ENCODE data around the gene NYAP1.

NYAP1 gene

GRCh38 chr7:100464210-100464660 is 19.5 kb upstream of the NYAP1 start, which contains the start of gene SPACDR:
TSS of gene SPACDR (minus strand) at chr7:100464260. CDS start at chr7:100464025, 235 bp downstream.
- no peak within 1 kb of the TSS for H2BK12ac ChIP-seq (ENCODE audit: low read length in 2 of 2)
- H3K9ac ChIP-seq (ENCODE audit: low read length): peak within 1 kb of the TSS; percentile 38

DNA sequence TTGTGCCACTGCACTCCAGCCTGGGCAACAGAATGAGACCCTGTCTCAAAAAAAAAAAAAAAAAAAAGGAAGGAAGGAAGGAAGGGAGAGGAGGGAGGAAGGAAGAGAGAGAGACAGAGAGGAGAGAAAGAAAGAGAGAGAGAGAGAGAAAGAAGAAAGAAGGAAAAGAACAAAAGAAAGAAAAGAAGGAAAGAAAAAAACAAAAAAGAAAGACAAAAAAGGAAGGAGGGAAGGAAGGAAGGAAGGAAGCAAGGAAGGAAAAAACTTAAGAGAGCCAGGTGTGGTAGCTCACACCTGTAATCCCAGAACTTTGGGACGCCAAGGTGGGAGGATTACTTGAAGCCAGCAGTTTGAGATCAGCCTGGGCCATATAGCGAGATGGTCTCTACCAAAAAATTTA is 18.9 kb upstream of the NYAP1 start:
- WGBS: 100% methylated on average over 2 of the region's 2 CpGs
- DNase-seq: no peak
- H3K18ac ChIP-seq (ENCODE audit: low read depth in 1 of 2, low read length in 2 of 2): no peak overlapping the region
- no peak overlapping the region for H2BK5ac ChIP-seq (ENCODE audit: low read depth, low read length, poor library complexity, severe bottlenecking)
- H2AFZ ChIP-seq (ENCODE audit: low read depth, low read length): no peak overlapping the region
- H4K91ac ChIP-seq (ENCODE audit: low read length): no peak overlapping the region
- no peak overlapping the region for H2BK12ac ChIP-seq (ENCODE audit: low read length in 2 of 2)
- H2BK120ac ChIP-seq (ENCODE audit: low read depth, low read length): no peak overlapping the region
- no peaks in the 10 kb centered on the region for H3K9me3 ChIP-seq (ENCODE audit: control insufficient read depth, low read length)
- no peak overlapping the region for H3K4ac ChIP-seq (ENCODE audit: low read depth in 1 of 2, low read length in 2 of 2)
- H3K23ac ChIP-seq (ENCODE audit: low read length in 2 of 2): no peak overlapping the region
- no peak overlapping the region for H3K27ac ChIP-seq (ENCODE audit: low read length, poor library complexity, severe bottlenecking)
- H2AK5ac ChIP-seq (ENCODE audit: low read length, severe bottlenecking): no peak overlapping the region
- H3K27me3 ChIP-seq (ENCODE audit: control insufficient read depth in 1 of 2, insufficient read depth in 1 of 2, low read length in 2 of 2): no peaks in the 10 kb centered on the region
- no peak overlapping the region for H3K14ac ChIP-seq (ENCODE audit: low read length in 2 of 2)
- peaks cover 20% of the 10 kb centered on the region for H3K4me1 ChIP-seq (ENCODE audit: control insufficient read depth, insufficient read depth, low read depth, low read length)
- peaks cover 40 to 46% of the 10 kb centered on the region in 2 experiments for H3K36me3 ChIP-seq (ENCODE audit: control insufficient read depth in 1 of 2, insufficient read depth in 2 of 2, low read depth in 1 of 2, low read length in 2 of 2)
- H4K8ac ChIP-seq (ENCODE audit: low read length): no peak overlapping the region
- H2BK15ac ChIP-seq (ENCODE audit: low read depth, poor library complexity, severe bottlenecking): no peak overlapping the region
- H3K4me2 ChIP-seq (ENCODE audit: low read length, poor library complexity, severe bottlenecking): no peak overlapping the region
- H3K79me1 ChIP-seq (replicated peaks; ENCODE audit: low read length, poor library complexity, severe bottlenecking): peaks cover 20% of the 10 kb centered on the region
- peak overlapping the region; percentile 38 for H3K9ac ChIP-seq (ENCODE audit: low read length)
- H3K4me3 ChIP-seq (ENCODE audit: insufficient read depth in 1 of 2, low read depth in 1 of 2, low read length in 2 of 2): no peak overlapping the region

More at GRCh38 chr7:100464210-100464660, 19.5 kb upstream of the NYAP1 start, which contains the start of gene SPACDR:
- H3K27ac ChIP-seq (ENCODE audit: low read length, poor library complexity, severe bottlenecking): no peak within 1 kb of the TSS
- H2BK15ac ChIP-seq (ENCODE audit: low read depth, poor library complexity, severe bottlenecking): no peak within 1 kb of the TSS
- H2BK5ac ChIP-seq (ENCODE audit: low read depth, low read length, poor library complexity, severe bottlenecking): no peak within 1 kb of the TSS
- no peaks in the 10 kb centered on the region for H3K9me3 ChIP-seq (ENCODE audit: control insufficient read depth, low read length)
- H3K23ac ChIP-seq (ENCODE audit: low read length in 2 of 2): peak within 1 kb of the TSS in 1 of 2 experiments; percentile 1
- no peak within 1 kb of the TSS for H3K4me3 ChIP-seq (ENCODE audit: insufficient read depth in 1 of 2, low read depth in 1 of 2, low read length in 2 of 2)
- H4K8ac ChIP-seq (ENCODE audit: low read length): peak within 1 kb of the TSS; percentile 47
- DNase-seq: no peak
- no peak within 1 kb of the TSS for H3K4me2 ChIP-seq (ENCODE audit: low read length, poor library complexity, severe bottlenecking)
- H3K79me1 ChIP-seq (replicated peaks; ENCODE audit: low read length, poor library complexity, severe bottlenecking): peaks cover 17% of the 10 kb centered on the region
- peak within 1 kb of the TSS in 1 of 2 experiments; percentile 9 for H3K18ac ChIP-seq (ENCODE audit: low read depth in 1 of 2, low read length in 2 of 2)
- H3K27me3 ChIP-seq (ENCODE audit: control insufficient read depth in 1 of 2, insufficient read depth in 1 of 2, low read length in 2 of 2): no peaks in the 10 kb centered on the region
- H3K36me3 ChIP-seq (ENCODE audit: control insufficient read depth in 1 of 2, insufficient read depth in 2 of 2, low read depth in 1 of 2, low read length in 2 of 2): peaks cover 41 to 44% of the 10 kb centered on the region in 2 experiments
- H2AFZ ChIP-seq (ENCODE audit: low read depth, low read length): no peak within 1 kb of the TSS
- no peak within 1 kb of the TSS for H3K4ac ChIP-seq (ENCODE audit: low read depth in 1 of 2, low read length in 2 of 2)
- H3K14ac ChIP-seq (ENCODE audit: low read length in 2 of 2): peak within 1 kb of the TSS in 1 of 2 experiments; percentile 64
- H4K91ac ChIP-seq (ENCODE audit: low read length): no peak within 1 kb of the TSS
- no peak within 1 kb of the TSS for H2AK5ac ChIP-seq (ENCODE audit: low read length, severe bottlenecking)
- H3K4me1 ChIP-seq (ENCODE audit: control insufficient read depth, insufficient read depth, low read depth, low read length): peaks cover 16% of the 10 kb centered on the region
- H2BK120ac ChIP-seq (ENCODE audit: low read depth, low read length): peak within 1 kb of the TSS; percentile 0
- 65% methylated on average over 7 of the region's 7 CpGs for WGBS

DNA sequence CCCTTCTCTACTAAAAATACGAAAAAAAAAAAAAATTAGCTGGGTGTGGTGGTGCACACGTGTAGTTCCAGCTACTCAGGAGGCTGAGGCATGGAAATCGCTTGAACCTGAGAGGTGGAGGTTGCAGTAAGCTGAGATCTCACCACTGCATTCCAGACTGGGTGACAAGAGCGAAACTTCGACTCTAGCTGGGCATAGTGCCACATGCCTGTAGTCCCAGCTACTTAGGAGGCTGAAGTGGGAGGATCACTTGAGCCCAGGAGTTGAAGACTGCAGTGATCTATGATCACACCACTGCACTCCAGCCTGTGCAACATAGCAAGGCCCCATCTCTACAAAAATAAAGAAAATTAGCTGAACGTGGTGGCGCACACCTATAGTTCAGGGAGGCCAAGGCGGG is 18.4 kb upstream of the NYAP1 start:
- Histone ChIP-seq H3K27ac (ENCODE audit: low read length, poor library complexity, severe bottlenecking) (no peak overlapping the region), H3K14ac (ENCODE audit: low read length in 2 of 2) (no peak overlapping the region), H4K91ac (ENCODE audit: low read length) (no peak overlapping the region), H3K36me3 (ENCODE audit: control insufficient read depth in 1 of 2, insufficient read depth in 2 of 2, low read depth in 1 of 2, low read length in 2 of 2) (peaks cover 41 to 51% of the 10 kb centered on the region in 2 experiments), H3K4me3 (ENCODE audit: insufficient read depth in 1 of 2, low read depth in 1 of 2, low read length in 2 of 2) (no peak overlapping the region), H3K18ac (ENCODE audit: low read depth in 1 of 2, low read length in 2 of 2) (no peak overlapping the region), H2BK15ac (ENCODE audit: low read depth, poor library complexity, severe bottlenecking) (no peak overlapping the region), H3K4me1 (ENCODE audit: control insufficient read depth, insufficient read depth, low read depth, low read length) (peaks cover 20% of the 10 kb centered on the region), H2BK12ac (ENCODE audit: low read length in 2 of 2) (no peak overlapping the region), H2BK5ac (ENCODE audit: low read depth, low read length, poor library complexity, severe bottlenecking) (no peak overlapping the region), H2AFZ (ENCODE audit: low read depth, low read length) (no peak overlapping the region), H3K4ac (ENCODE audit: low read depth in 1 of 2, low read length in 2 of 2) (no peak overlapping the region), H3K9ac (ENCODE audit: low read length) (peak overlapping the region; percentile 38), H3K4me2 (ENCODE audit: low read length, poor library complexity, severe bottlenecking) (no peak overlapping the region), H2BK120ac (ENCODE audit: low read depth, low read length) (no peak overlapping the region), H3K27me3 (ENCODE audit: control insufficient read depth in 1 of 2, insufficient read depth in 1 of 2, low read length in 2 of 2) (no peaks in the 10 kb centered on the region), H3K23ac (ENCODE audit: low read length in 2 of 2) (no peak overlapping the region), H2AK5ac (ENCODE audit: low read length, severe bottlenecking) (no peak overlapping the region), H3K79me1 (replicated peaks; ENCODE audit: low read length, poor library complexity, severe bottlenecking) (peaks cover 20% of the 10 kb centered on the region), H4K8ac (ENCODE audit: low read length) (peak overlapping the region; percentile 40), H3K9me3 (ENCODE audit: control insufficient read depth, low read length) (no peaks in the 10 kb centered on the region)
- no peak for DNase-seq
- 73% methylated on average over 6 of the region's 8 CpGs for WGBS

DNA sequence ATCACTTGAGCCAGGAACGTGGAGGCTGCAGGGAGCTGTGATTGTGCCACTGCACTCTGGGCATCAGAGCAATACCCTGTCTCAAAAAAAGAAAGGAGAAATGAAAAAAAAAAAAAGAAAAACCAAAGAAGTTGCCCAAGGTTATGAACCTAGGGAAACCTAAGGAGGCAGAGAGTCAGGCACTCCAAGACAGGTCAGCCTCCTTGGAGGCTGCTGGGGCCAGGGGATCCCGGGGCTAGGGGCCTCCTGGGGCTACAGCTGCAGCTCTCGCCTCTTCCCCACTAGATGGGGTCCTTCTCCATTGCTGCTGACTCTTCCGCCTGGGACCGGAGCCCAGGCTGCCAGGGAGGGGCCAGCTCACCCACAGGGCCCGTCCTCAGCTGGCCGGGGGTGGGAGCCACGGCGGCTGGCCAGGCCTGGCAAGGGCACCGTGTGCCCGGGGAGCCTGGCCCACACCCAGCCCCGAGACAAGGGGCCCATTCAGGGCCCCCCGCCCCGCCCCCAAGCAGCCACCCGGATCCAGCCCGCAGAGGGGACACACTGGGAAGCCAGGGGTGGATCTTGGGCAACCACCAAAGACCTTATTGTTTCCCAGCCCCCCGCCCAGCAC is 17.9 kb upstream of the NYAP1 start:
- WGBS: 24% methylated on average over 17 of the region's 17 CpGs

More for the DNA sequence above, 17.9 kb upstream of the NYAP1 start:
- H3K14ac ChIP-seq (ENCODE audit: low read length in 2 of 2): no peak overlapping the region
- peaks cover 23% of the 10 kb centered on the region for H3K79me1 ChIP-seq (replicated peaks; ENCODE audit: low read length, poor library complexity, severe bottlenecking)
- no peak overlapping the region for H3K4me2 ChIP-seq (ENCODE audit: low read length, poor library complexity, severe bottlenecking)
- H2BK15ac ChIP-seq (ENCODE audit: low read depth, poor library complexity, severe bottlenecking): no peak overlapping the region
- H3K4ac ChIP-seq (ENCODE audit: low read depth in 1 of 2, low read length in 2 of 2): no peak overlapping the region
- H3K18ac ChIP-seq (ENCODE audit: low read depth in 1 of 2, low read length in 2 of 2): no peak overlapping the region
- H3K36me3 ChIP-seq (ENCODE audit: control insufficient read depth in 1 of 2, insufficient read depth in 2 of 2, low read depth in 1 of 2, low read length in 2 of 2): peaks cover 43 to 53% of the 10 kb centered on the region in 2 experiments
- H2AK5ac ChIP-seq (ENCODE audit: low read length, severe bottlenecking): no peak overlapping the region
- peak overlapping the region; percentile 40 for H4K8ac ChIP-seq (ENCODE audit: low read length)
- H3K27me3 ChIP-seq (ENCODE audit: control insufficient read depth in 1 of 2, insufficient read depth in 1 of 2, low read length in 2 of 2): no peaks in the 10 kb centered on the region
- H2AFZ ChIP-seq (ENCODE audit: low read depth, low read length): no peak overlapping the region
- H3K4me1 ChIP-seq (ENCODE audit: control insufficient read depth, insufficient read depth, low read depth, low read length): peaks cover 22% of the 10 kb centered on the region
- H2BK120ac ChIP-seq (ENCODE audit: low read depth, low read length): no peak overlapping the region
- H3K27ac ChIP-seq (ENCODE audit: low read length, poor library complexity, severe bottlenecking): no peak overlapping the region
- H4K91ac ChIP-seq (ENCODE audit: low read length): no peak overlapping the region
- H3K9ac ChIP-seq (ENCODE audit: low read length): peak overlapping the region; percentile 38
- H3K23ac ChIP-seq (ENCODE audit: low read length in 2 of 2): no peak overlapping the region
- DNase-seq: peak; percentile 77
- no peak overlapping the region for H2BK12ac ChIP-seq (ENCODE audit: low read length in 2 of 2)
- no peaks in the 10 kb centered on the region for H3K9me3 ChIP-seq (ENCODE audit: control insufficient read depth, low read length)
- H3K4me3 ChIP-seq (ENCODE audit: insufficient read depth in 1 of 2, low read depth in 1 of 2, low read length in 2 of 2): no peak overlapping the region
- H2BK5ac ChIP-seq (ENCODE audit: low read depth, low read length, poor library complexity, severe bottlenecking): no peak overlapping the region

Data from mesenchymal stem cell (in vitro differentiated cells and primary cell).